B cell (primary cell): ENCODE data around the gene SMIM13. TPM values are rescaled to one million over a fixed set of nuclear protein-coding genes. Genes with fewer than 3 reads are reported as not detected.

Experiments used
- ATAC-seq: fragments of 200-7000 bp; cut with Tn5 transposase; one replicate; pipeline ENCODE4 v1.10.0; 2021; ENCODE audit warnings: low read depth, mild to moderate bottlenecking, moderate number of reproducible peaks, moderate library complexity
- CTCF ChIA-PET: fragments of 350-600 bp; sonication (Branson Sonifier 250); formaldehyde crosslinking; loops from one replicate; lab custom pipeline; 2021; ENCODE audit warnings: antibody characterized with exemption, inconsistent platforms; lab: Charles Lee
- POLR2A ChIA-PET: fragments of 350-600 bp; sonication (Branson Sonifier 250); formaldehyde crosslinking; loops from one replicate; lab custom pipeline; 2021; ENCODE audit warnings: antibody characterized with exemption; lab: Charles Lee
- DNase-seq: peaks from one replicate; pipeline ENCODE4 v3.0.0; 2013
- H2AFZ ChIP-seq: 2 replicates; pipeline ENCODE4 v1.6.1; 2012; ENCODE audit warnings: mild to moderate bottlenecking, low read depth, low read length; ENCODE audit not compliant: insufficient read depth, poor library complexity, severe bottlenecking
- H3K27ac ChIP-seq, 2 donors: 1 replicate in 1 of 2; 2 replicates in 1 of 2; pipeline ENCODE4 v1.5.1; 2012 to 2013; ENCODE audit warnings: low read length in 2 of 2, mild to moderate bottlenecking in 2 of 2, moderate library complexity in 1 of 2
- H3K27me3 ChIP-seq, 4 experiments: fragments of 200-600 bp in 1 of 4; sonication (generic) in 1 of 4; replicated peaks in 1 of 4; 1 replicate in 2 of 4; 2 replicates in 2 of 4; pipeline versions ENCODE4 v1.6.1 to v1.7.0; 2013 to 2016; ENCODE audit warnings: low read length in 3 of 4, mild to moderate bottlenecking in 2 of 4, mixed read lengths in 1 of 4, moderate library complexity in 1 of 4; ENCODE audit not compliant: insufficient read depth in 4 of 4, control insufficient read depth in 3 of 4; ENCODE audit errors: control extremely low read depth in 1 of 4
- H3K36me3 ChIP-seq, 2 experiments: replicated peaks in 1 of 2; 1 replicate in 1 of 2; 2 replicates in 1 of 2; pipeline versions ENCODE4 v1.6.1 to v1.7.1; 2013; ENCODE audit warnings: low read length in 1 of 2; ENCODE audit not compliant: insufficient read depth in 2 of 2, control insufficient read depth in 1 of 2; ENCODE audit errors: control extremely low read depth in 1 of 2, extremely low read depth in 1 of 2
- H3K4me1 ChIP-seq, 2 donors: fragments of 200-600 bp in 1 of 2; sonication (generic) in 1 of 2; 1 replicate in 1 of 2; 2 replicates in 1 of 2; pipeline versions ENCODE4 v1.5.1 to v1.6.1; 2013 to 2017; ENCODE audit warnings: low read length in 2 of 2; ENCODE audit not compliant: control insufficient read depth in 2 of 2, insufficient read depth in 2 of 2
- H3K4me2 ChIP-seq: replicated peaks from 2 replicates; pipeline ENCODE3; 2012; ENCODE audit warnings: mild to moderate bottlenecking, low read depth, low read length; ENCODE audit not compliant: poor library complexity, severe bottlenecking
- H3K4me3 ChIP-seq, 5 experiments: fragments of 200-600 bp in 1 of 5; sonication (generic) in 1 of 5; 1 replicate in 3 of 5; 2 replicates in 2 of 5; pipeline versions ENCODE4 v1.5.1 to v1.7.0; 2011 to 2016; ENCODE audit warnings: low read length in 4 of 5, mild to moderate bottlenecking in 4 of 5, low read depth in 2 of 5, control low read depth in 1 of 5, moderate library complexity in 1 of 5; ENCODE audit not compliant: insufficient read depth in 1 of 5; ENCODE audit errors: control extremely low read depth in 1 of 5, extremely low read depth in 1 of 5
- H3K79me2 ChIP-seq: fragments of 200-600 bp; sonication (generic); one replicate; pipeline ENCODE4 v1.6.0; 2016; ENCODE audit warnings: low read length; ENCODE audit not compliant: control insufficient read depth, insufficient read depth
- H3K9ac ChIP-seq: fragments of 200-600 bp; sonication (generic); 2 replicates; pipeline ENCODE4 v1.6.1; 2017; ENCODE audit warnings: mild to moderate bottlenecking, low read length, moderate library complexity
- H3K9me3 ChIP-seq, 3 donors: one replicate each; pipeline versions ENCODE4 v1.6.1 to v1.7.1; 2013; ENCODE audit warnings: low read length in 2 of 3; ENCODE audit not compliant: control insufficient read depth in 2 of 3, insufficient read depth in 1 of 3; ENCODE audit errors: control extremely low read depth in 1 of 3
- H4K20me1 ChIP-seq: 2 replicates; pipeline ENCODE4 v1.6.0; 2012; ENCODE audit warnings: mild to moderate bottlenecking, low read length; ENCODE audit not compliant: insufficient read depth, control insufficient read depth, poor library complexity, severe bottlenecking
- H3K27ac Mint-ChIP-seq: one replicate; pipeline ENCODE4 v1.8.0; 2021; ENCODE audit warnings: mixed read lengths
- H3K27me3 Mint-ChIP-seq: one replicate; pipeline ENCODE4 v1.8.0; 2021; ENCODE audit warnings: mixed read lengths
- H3K4me1 Mint-ChIP-seq: one replicate; pipeline ENCODE4 v1.8.0; 2021; ENCODE audit warnings: mixed read lengths
- H3K4me3 Mint-ChIP-seq: one replicate; pipeline ENCODE4 v1.8.0; 2021; ENCODE audit warnings: mixed read lengths
- H3K9me3 Mint-ChIP-seq: one replicate; pipeline ENCODE4 v1.8.0; 2022; ENCODE audit warnings: mixed read lengths; ENCODE audit not compliant: insufficient read depth
- EZH2 ChIP-seq: IDR thresholded peaks from 2 replicates; pipeline ENCODE4 v1.6.1; 2012; ENCODE audit warnings: borderline replicate concordance, low read depth, mild to moderate bottlenecking, moderate library complexity, low read length; ENCODE audit not compliant: insufficient read depth, poor library complexity, severe bottlenecking
- WGBS: methylation state at CpG from one replicate; pipeline ENCODE4 v1.1.5; 2013; ENCODE audit warnings: missing lambda C conversion rate; ENCODE audit not compliant: insufficient coverage; 5-methylcytosine and 5-hydroxymethylcytosine counted together
- intact Hi-C: fragments of 100-400 bp; cut with micrococcal nuclease; formaldehyde crosslinking; loops from one replicate; pipeline ENCODE4 v1.10.0; 2022
- polyA plus RNA-seq: library from polyadenylated mRNA; depleted of rRNA; stranded (reverse); fragments of >200 nt; gene quantifications from 2 replicates; pipeline ENCODE4 v1.2.3, GENCODE V29; 2012
- total RNA-seq, 2 donors: library from RNA; stranded (reverse); fragments of 120-200 nt in 1 of 2; gene quantifications; 1 replicate in 1 of 2; 2 replicates in 1 of 2; pipeline versions ENCODE4 v1.2.3 to v1.2.4, GENCODE V29; 2013 to 2022
- TF ChIP-seq, protein P1 (sequence below): fragments of 200-600 bp; IDR thresholded peaks from one replicate; pipeline ENCODE4 v1.8.0; 2022; ENCODE audit warnings: antibody characterized with exemption, mild to moderate bottlenecking

Gene SMIM13
- total and polyA plus RNA-seq, 2 donors (not counting 1 experiment from before 2014, with no cell fraction given) = 2.1 to 5.5 TPM

DNA sequence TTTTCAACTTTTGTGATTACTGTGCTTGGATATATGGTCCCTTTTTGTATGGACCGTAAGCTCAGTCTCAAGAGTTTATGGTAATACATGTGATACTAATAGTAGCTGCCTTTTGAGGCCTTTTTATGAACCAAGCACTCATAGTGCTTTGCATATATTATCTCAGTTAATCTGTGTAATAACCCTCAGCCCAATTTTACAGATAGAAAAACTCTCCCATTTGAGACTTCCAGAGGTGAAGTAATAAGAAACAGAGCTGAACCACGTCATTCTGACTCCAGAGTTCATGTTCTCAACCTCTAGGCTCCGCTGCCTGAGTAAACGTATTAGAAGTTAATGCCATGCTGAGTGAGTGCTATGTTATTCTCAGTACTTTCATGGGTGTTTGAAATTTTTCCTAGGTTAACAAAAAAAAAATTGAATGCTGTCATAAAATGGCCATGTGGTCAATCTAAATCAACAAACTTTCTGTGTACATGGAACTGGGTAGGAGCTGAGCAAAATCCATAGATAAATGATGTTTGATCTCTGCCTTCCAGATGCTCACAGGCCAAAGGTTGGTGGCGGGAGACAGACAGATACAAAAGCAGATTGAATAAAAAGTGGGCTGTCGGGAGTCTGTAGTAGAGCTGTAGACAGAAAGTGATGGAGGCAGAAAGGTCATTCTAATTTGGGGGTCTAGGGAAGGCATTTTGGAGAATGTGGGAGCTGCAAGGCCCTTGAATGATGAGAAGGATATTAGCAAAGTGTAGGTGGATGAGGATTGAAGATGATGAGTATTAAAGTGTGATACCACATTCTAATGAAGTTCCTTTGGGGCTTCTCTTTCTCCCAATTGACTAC lies 26.9 kb upstream of the SMIM13 start:
- H3K4me2 ChIP-seq = no peak overlapping the region
- no peak overlapping the region for H2AFZ ChIP-seq
- CTCF ChIA-PET = interaction anchor here (0.6 to 4.8 kb wide), 7 partner anchors 10 to 590 kb away, joined by 3 to 32 read pairs (median 4); no protein-coding TSS in a partner anchor
- H3K27me3 Mint-ChIP-seq = peaks cover 9% of the 10 kb centered on the region
- no peaks in the 10 kb centered on the region for H3K9me3 Mint-ChIP-seq
- TF ChIP-seq, protein P1, sequence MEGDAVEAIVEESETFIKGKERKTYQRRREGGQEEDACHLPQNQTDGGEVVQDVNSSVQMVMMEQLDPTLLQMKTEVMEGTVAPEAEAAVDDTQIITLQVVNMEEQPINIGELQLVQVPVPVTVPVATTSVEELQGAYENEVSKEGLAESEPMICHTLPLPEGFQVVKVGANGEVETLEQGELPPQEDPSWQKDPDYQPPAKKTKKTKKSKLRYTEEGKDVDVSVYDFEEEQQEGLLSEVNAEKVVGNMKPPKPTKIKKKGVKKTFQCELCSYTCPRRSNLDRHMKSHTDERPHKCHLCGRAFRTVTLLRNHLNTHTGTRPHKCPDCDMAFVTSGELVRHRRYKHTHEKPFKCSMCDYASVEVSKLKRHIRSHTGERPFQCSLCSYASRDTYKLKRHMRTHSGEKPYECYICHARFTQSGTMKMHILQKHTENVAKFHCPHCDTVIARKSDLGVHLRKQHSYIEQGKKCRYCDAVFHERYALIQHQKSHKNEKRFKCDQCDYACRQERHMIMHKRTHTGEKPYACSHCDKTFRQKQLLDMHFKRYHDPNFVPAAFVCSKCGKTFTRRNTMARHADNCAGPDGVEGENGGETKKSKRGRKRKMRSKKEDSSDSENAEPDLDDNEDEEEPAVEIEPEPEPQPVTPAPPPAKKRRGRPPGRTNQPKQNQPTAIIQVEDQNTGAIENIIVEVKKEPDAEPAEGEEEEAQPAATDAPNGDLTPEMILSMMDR = no peak
- TF ChIP-seq EZH2 = no peak
- no peaks in the 10 kb centered on the region for H3K9me3 ChIP-seq
- H3K79me2 ChIP-seq = no peaks in the 10 kb centered on the region
- DNase-seq = no peak
- no peaks in the 10 kb centered on the region for H3K4me1 ChIP-seq
- H3K4me1 Mint-ChIP-seq = no peaks in the 10 kb centered on the region
- no peak overlapping the region for H3K9ac ChIP-seq
- no peaks in the 10 kb centered on the region for H3K27me3 ChIP-seq
- no peaks in the 10 kb centered on the region for H3K36me3 ChIP-seq
- H3K4me3 ChIP-seq = no peak overlapping the region
- H3K27ac Mint-ChIP-seq = no peak overlapping the region
- no peaks in the 10 kb centered on the region for H4K20me1 ChIP-seq
- 92% methylated on average over 5 of the region's 6 CpGs for WGBS
- POLR2A ChIA-PET = no interaction called here
- no peak overlapping the region for H3K27ac ChIP-seq
- no peak for ATAC-seq
- intact Hi-C loops = loop anchor here (5.0 kb wide), 1 partner anchor 264 kb away; no protein-coding TSS in a partner anchor
- H3K4me3 Mint-ChIP-seq = no peak overlapping the region

DNA sequence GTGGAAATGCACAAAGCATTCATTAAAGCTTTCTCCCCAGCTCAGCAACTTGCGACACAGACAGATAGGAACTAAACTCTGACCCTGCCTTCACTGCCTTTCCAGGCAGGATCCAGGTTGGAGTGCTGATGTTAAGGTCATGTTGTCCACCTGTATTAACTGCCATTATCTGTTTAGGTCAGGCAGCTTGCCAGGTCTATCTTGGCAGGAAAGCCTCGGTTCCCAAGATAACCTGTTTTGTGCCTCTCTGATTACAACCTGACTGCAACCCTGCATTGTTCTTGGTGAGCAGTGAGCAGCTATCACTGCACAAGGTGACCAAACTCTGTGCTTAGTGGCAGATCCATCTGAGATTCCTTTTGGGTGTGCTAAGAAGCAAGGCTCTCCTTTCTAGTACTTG lies 26.3 kb upstream of the SMIM13 start:
- ChIA-PET POLR2A (no interaction called here), CTCF (interaction anchor here (0.9 to 4.8 kb wide), 5 partner anchors 11 to 587 kb away, joined by 3 to 32 read pairs (median 6); no protein-coding TSS in a partner anchor)
- TF ChIP-seq EZH2 = no peak
- TF ChIP-seq, protein P1 = no peak
- H3K27me3 ChIP-seq = no peaks in the 10 kb centered on the region
- ATAC-seq (no peak), DNase-seq (no peak)
- H3K4me2 ChIP-seq = no peak overlapping the region
- no peaks in the 10 kb centered on the region for H3K79me2 ChIP-seq
- H2AFZ ChIP-seq = no peak overlapping the region
- no peak overlapping the region for H3K4me3 ChIP-seq
- H3K4me1 ChIP-seq = no peaks in the 10 kb centered on the region
- no peaks in the 10 kb centered on the region for H3K9me3 ChIP-seq
- no peaks in the 10 kb centered on the region for H3K36me3 ChIP-seq
- H3K4me3 Mint-ChIP-seq = no peak overlapping the region
- intact Hi-C loops = loop anchor here (5.0 kb wide), 1 partner anchor 265 kb away; no protein-coding TSS in a partner anchor
- no peaks in the 10 kb centered on the region for H4K20me1 ChIP-seq
- no peak overlapping the region for H3K27ac ChIP-seq
- H3K27me3 Mint-ChIP-seq = peaks cover 9% of the 10 kb centered on the region
- no peak overlapping the region for H3K27ac Mint-ChIP-seq
- no peak overlapping the region for H3K9ac ChIP-seq
- WGBS = 62% methylated on average over 1 of the region's 2 CpGs
- no peaks in the 10 kb centered on the region for H3K4me1 Mint-ChIP-seq
- H3K9me3 Mint-ChIP-seq = no peaks in the 10 kb centered on the region
